PC-3 (cell line): Measurements from ENCODE around the gene CSMD2. TPM values are rescaled to one million over a fixed set of nuclear protein-coding genes. Genes with fewer than 3 reads are reported as not detected.

Experiments used
- ATAC-seq: fragments of 200-7000 bp; cut with Tn5 transposase; 2 replicates; pipeline ENCODE4 v1.9.1; 2020; ENCODE audit warnings: mild to moderate bottlenecking, moderate library complexity
- BruUV-seq: library from RNA; stranded (reverse); fragments of 400-500 nt; replicated peaks from 2 replicates; lab custom pipeline; 2021; lab: Mats Ljungman, UMichigan
- CTCF ChIA-PET: fragments of 300-600 bp; sonication (Branson Sonifier 250); formaldehyde crosslinking; loops from one replicate; lab custom pipeline; 2022; ENCODE audit warnings: antibody characterized with exemption; lab: Charles Lee
- POLR2A ChIA-PET: fragments of 300-600 bp; sonication (Branson Sonifier 250); formaldehyde crosslinking; loops from one replicate; lab custom pipeline; 2022; ENCODE audit warnings: antibody characterized with exemption; ENCODE audit not compliant: unreplicated experiment; lab: Charles Lee
- DNase-seq: peaks from one replicate; pipeline ENCODE4 v3.0.0-alpha.2; 2015
- H2AFZ ChIP-seq: fragments of 300-600 bp; sonication (generic); 2 replicates; pipeline ENCODE4 v1.6.0; 2016; ENCODE audit warnings: antibody characterized with exemption, low read length
- H3F3A ChIP-seq: fragments of 300-600 bp; sonication (generic); one replicate; pipeline ENCODE4 v1.6.0; 2017; ENCODE audit warnings: antibody characterized with exemption, low read length, control low read depth, mild to moderate bottlenecking; ENCODE audit not compliant: unreplicated experiment
- H3K27ac ChIP-seq: fragments of 300-600 bp; sonication (generic); 2 replicates; pipeline ENCODE4 v1.5.1; 2016; ENCODE audit warnings: mild to moderate bottlenecking, low read length
- H3K27me3 ChIP-seq: fragments of 300-600 bp; sonication (generic); 2 replicates; pipeline ENCODE4 v1.6.1; 2016; ENCODE audit warnings: low read length, mixed read lengths
- H3K36me3 ChIP-seq: fragments of 300-600 bp; sonication (generic); 2 replicates; pipeline ENCODE4 v1.6.1; 2016; ENCODE audit warnings: low read depth, mixed run types, low read length, mixed read lengths
- H3K4me1 ChIP-seq: fragments of 300-600 bp; sonication (generic); 2 replicates; pipeline ENCODE4 v1.5.1; 2016; ENCODE audit warnings: low read length; ENCODE audit not compliant: insufficient read depth
- H3K4me2 ChIP-seq: fragments of 300-600 bp; sonication (generic); 2 replicates; pipeline ENCODE4 v1.6.0; 2016; ENCODE audit warnings: low read length
- H3K4me3 ChIP-seq: fragments of 300-600 bp; sonication (generic); 2 replicates; pipeline ENCODE4 v1.5.1; 2016; ENCODE audit warnings: mild to moderate bottlenecking, low read length, mixed read lengths
- H3K79me2 ChIP-seq: fragments of 300-600 bp; sonication (generic); 2 replicates; pipeline ENCODE4 v1.6.1; 2017; ENCODE audit warnings: low read length, mixed read lengths
- H3K9ac ChIP-seq: fragments of 300-600 bp; sonication (generic); 2 replicates; pipeline ENCODE4 v1.6.0; 2016; ENCODE audit warnings: mild to moderate bottlenecking, low read length
- H3K9me2 ChIP-seq: fragments of 300-600 bp; sonication (generic); replicated peaks from 2 replicates; pipeline ENCODE4 v1.6.1; 2016; ENCODE audit warnings: mixed run types, low read length, mixed read lengths
- H3K9me3 ChIP-seq: fragments of 300-600 bp; sonication (generic); 2 replicates; pipeline ENCODE4 v1.6.1; 2016; ENCODE audit warnings: low read length, mixed read lengths
- H4K20me1 ChIP-seq: fragments of 300-600 bp; sonication (generic); 2 replicates; pipeline ENCODE4 v1.6.1; 2016; ENCODE audit warnings: low read length, mixed read lengths
- CTCF ChIP-seq: fragments of 300-600 bp; sonication (generic); conservative IDR thresholded peaks from 2 replicates; pipeline ENCODE4 v1.5.1; 2017; ENCODE audit warnings: antibody characterized with exemption, low read depth, mild to moderate bottlenecking, low read length
- EZH2 ChIP-seq: fragments of 300-600 bp; sonication (generic); IDR thresholded peaks from one replicate; pipeline ENCODE4 v1.6.1; 2017; ENCODE audit warnings: antibody characterized with exemption, mild to moderate bottlenecking, low read length; ENCODE audit not compliant: unreplicated experiment
- EZH2phosphoT487 ChIP-seq: fragments of 300-600 bp; sonication (generic); IDR thresholded peaks from 2 replicates; pipeline ENCODE4 v1.6.1; 2018; ENCODE audit warnings: mild to moderate bottlenecking, antibody characterized with exemption, low read length, borderline replicate concordance
- intact Hi-C: fragments of 100-400 bp; cut with micrococcal nuclease; formaldehyde crosslinking; loops from 2 replicates; pipeline ENCODE4 v1.9.0; 2023
- total RNA-seq: library from RNA; depleted of rRNA; stranded (reverse); fragments of >200 nt; gene quantifications from 2 replicates; pipeline ENCODE4 v1.2.3, GENCODE V29; 2014

Gene CSMD2
- total RNA-seq, 1 experiment from 2014 or later = not detected

DNA sequence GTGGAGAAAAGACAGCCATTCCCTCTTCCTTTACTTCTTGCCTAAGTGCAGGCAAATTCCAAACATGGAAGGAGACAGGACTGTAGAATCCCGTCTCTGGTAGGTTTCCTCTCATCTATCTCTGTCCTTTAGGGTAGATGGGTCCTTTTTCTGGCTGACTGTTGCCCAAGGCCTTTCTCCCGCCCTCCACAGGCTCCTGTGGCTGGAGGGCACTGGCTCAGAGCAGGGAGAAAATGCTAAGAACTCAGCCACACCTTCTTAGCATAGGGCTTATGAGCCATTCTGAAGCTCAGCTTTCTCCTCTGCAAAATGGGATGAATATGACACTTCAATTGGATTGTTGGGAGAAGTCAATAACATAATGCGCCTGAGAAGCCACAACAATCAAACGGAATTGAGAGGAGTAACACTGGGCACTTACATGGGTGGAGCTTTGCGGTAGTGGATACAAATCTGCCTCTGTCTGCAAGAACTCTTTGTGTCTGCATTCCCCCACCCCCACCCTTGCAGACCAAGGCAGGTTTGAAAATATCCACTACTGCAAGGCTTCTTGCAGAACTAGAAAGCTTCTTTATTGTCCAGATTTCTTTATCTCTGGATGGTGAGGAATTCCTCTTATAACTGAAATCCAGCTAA is 94.7 kb downstream of the CSMD2 start:
- DNase-seq = no peak
- Histone ChIP-seq H3K36me3 (no peaks in the 10 kb centered on the region), H4K20me1 (no peaks in the 10 kb centered on the region), H3K4me1 (no peaks in the 10 kb centered on the region), H3K27ac (no peak overlapping the region), H3F3A (no peaks in the 10 kb centered on the region), H3K9me2 (no peaks in the 10 kb centered on the region), H3K79me2 (no peaks in the 10 kb centered on the region), H3K27me3 (no peaks in the 10 kb centered on the region), H3K4me3 (no peak overlapping the region), H3K9ac (no peak overlapping the region), H2AFZ (no peak overlapping the region), H3K4me2 (no peak overlapping the region), H3K9me3 (no peaks in the 10 kb centered on the region)
- intact Hi-C loops = no loop called here
- ChIA-PET CTCF (no interaction called here), POLR2A (no interaction called here)
- no TSS peak for BruUV-seq
- no peak for ATAC-seq
- TF ChIP-seq EZH2 (no peak), EZH2phosphoT487 (no peak), CTCF (no peak)

GRCh38 chr1:34066981-34067603 is 97.9 kb downstream of the CSMD2 start:
- Histone ChIP-seq H3K9ac (no peak overlapping the region), H3K36me3 (no peaks in the 10 kb centered on the region), H3K27me3 (no peaks in the 10 kb centered on the region), H2AFZ (no peak overlapping the region), H3K4me3 (no peak overlapping the region), H3K27ac (no peak overlapping the region), H3K4me1 (no peaks in the 10 kb centered on the region), H3K9me2 (no peaks in the 10 kb centered on the region), H3K9me3 (no peaks in the 10 kb centered on the region), H3K79me2 (no peaks in the 10 kb centered on the region), H4K20me1 (no peaks in the 10 kb centered on the region), H3K4me2 (no peak overlapping the region), H3F3A (no peaks in the 10 kb centered on the region)
- ATAC-seq (no peak), DNase-seq (no peak)
- no TSS peak for BruUV-seq
- no peak for TF ChIP-seq EZH2phosphoT487
- TF ChIP-seq EZH2 = no peak
- TF ChIP-seq CTCF = no peak
- ChIA-PET CTCF (no interaction called here), POLR2A (no interaction called here)
- intact Hi-C loops = no loop called here

- no peak for ATAC-seq
- Histone ChIP-seq H3K27ac (no peak overlapping the region), H3K4me3 (no peak overlapping the region), H3K79me2 (no peaks in the 10 kb centered on the region), H3K36me3 (no peaks in the 10 kb centered on the region), H3F3A (no peaks in the 10 kb centered on the region), H3K4me2 (no peak overlapping the region), H3K9ac (no peak overlapping the region), H3K9me3 (no peaks in the 10 kb centered on the region), H3K9me2 (no peaks in the 10 kb centered on the region), H2AFZ (no peak overlapping the region), H4K20me1 (no peaks in the 10 kb centered on the region), H3K4me1 (no peaks in the 10 kb centered on the region), H3K27me3 (no peaks in the 10 kb centered on the region)
- intact Hi-C loops = no loop called here
- no TSS peak for BruUV-seq
- ChIA-PET CTCF (no interaction called here), POLR2A (no interaction called here)
- no peak for DNase-seq
- TF ChIP-seq EZH2 = no peak
- TF ChIP-seq EZH2phosphoT487 = no peak
- no peak for TF ChIP-seq CTCF
Observed at GRCh38 chr1:34066166-34066565, 98.9 kb downstream of the CSMD2 start.
